NT2/D1 (cell line): Measurements from ENCODE around the gene CRACR2A.

Experiments
- SUZ12 ChIP-seq: IDR thresholded peaks from 2 replicates; pipeline ENCODE4 v1.6.1; 2011; ENCODE audit not compliant: insufficient read length, insufficient read depth; ENCODE audit errors: extremely low read depth
- YY1 ChIP-seq: IDR thresholded peaks from 2 replicates; pipeline ENCODE4 v1.6.1; 2011; ENCODE audit not compliant: insufficient read length, insufficient read depth
- ZNF274 ChIP-seq: IDR thresholded peaks from 2 replicates; pipeline ENCODE4 v1.6.1; 2011; ENCODE audit warnings: mild to moderate bottlenecking, low read depth, low read length

GRCh38 chr12:3775385-3776035 lies 22.6 kb upstream of the CRACR2A start:
- TF ChIP-seq SUZ12 = no peak
- no peak for TF ChIP-seq YY1
- TF ChIP-seq ZNF274 = no peak
